ENCODE data around the gene TP53AIP1.

Gene TP53AIP1

DNA sequence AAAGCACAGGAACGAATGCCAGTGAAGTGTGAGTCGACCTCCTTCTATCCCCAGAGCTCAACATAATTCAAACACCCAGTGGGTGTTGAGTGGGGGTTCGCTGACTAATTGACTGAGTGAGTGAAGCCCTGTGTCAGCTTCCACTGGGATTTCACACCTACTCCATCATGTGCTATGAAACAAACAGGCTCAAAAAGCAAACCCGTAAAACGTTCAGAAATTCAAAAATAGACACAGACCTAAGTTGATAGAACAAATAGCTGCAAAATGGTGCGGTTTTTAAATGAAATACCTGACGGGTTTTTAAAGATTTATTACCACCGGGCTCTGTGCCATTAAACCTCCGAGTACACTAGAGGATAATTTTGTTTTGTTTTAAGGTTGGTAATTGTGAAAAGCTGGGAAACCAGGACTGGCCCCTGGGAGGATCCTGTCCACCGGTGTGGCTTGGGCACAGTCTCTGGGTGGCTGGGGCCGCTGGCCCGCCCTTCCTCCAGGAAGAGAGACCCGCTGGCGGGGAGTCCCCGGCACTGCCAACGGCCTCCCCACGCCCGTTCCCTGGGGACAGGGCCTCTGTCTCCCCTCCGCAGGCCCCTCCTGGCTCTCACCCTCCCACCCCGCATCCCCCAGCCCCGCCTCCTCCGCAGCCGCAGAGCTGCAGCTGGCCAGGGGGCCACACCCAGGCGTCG, 37.9 kb downstream of the TP53AIP1 start:
- peak; percentile 77 for DNase-seq

DNA sequence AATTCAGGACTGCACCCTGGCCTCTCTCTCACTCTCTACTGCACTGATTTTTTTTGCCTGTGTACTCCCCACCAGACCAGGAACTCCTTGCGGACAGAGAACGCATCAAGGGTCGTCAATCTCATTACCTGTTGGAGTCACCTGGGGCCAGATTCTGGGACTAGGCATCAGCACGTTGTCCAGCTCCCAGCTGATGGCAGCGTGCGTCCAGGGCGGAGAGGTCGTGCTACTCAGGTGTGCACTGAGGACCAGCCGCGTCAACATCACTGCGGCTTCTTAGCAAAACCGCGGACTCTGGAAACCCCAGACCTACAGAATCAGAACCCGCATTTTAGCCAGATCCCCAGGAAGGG, 38.4 kb downstream of the TP53AIP1 start:
- no peak for DNase-seq

DNA sequence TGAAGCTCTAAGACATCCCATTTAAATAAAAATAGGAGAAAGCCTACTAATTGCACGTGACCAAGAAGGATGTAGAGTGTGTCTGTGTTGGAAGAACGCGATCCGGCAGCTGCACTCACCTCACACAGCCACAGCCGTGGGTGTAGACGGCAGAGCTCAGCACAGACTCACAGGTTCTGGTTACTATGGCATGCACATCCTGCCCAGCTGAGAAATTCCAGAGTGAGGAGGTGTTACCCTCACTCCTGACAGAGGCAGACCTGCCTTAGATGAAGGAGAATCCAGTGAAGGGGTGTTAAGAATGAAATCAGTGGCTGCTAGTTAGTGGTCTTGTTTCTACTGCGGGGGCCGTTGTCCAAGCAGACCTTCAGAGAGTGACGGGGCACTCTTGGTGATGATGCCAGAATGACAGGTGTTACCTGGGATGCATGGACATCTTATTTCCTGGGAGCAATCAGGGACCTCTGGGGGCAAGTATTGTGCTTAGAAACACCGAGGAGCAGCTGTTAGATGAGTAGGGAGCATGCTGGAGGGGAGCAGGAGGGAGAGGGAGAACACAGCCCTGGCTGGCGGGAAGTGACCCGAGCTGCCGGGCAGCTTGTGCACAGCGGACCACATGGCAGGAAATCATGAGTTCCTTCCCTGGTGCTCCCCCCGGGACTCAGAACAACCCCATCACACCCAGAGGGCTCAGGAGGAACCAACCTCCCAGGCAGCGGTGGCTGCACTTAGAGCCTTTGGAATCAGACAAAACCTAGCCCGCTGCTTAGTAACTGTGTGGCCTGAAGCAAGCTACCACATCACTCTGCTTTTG, 39.2 kb downstream of the TP53AIP1 start:
- peak; percentile 71 for DNase-seq

DNA sequence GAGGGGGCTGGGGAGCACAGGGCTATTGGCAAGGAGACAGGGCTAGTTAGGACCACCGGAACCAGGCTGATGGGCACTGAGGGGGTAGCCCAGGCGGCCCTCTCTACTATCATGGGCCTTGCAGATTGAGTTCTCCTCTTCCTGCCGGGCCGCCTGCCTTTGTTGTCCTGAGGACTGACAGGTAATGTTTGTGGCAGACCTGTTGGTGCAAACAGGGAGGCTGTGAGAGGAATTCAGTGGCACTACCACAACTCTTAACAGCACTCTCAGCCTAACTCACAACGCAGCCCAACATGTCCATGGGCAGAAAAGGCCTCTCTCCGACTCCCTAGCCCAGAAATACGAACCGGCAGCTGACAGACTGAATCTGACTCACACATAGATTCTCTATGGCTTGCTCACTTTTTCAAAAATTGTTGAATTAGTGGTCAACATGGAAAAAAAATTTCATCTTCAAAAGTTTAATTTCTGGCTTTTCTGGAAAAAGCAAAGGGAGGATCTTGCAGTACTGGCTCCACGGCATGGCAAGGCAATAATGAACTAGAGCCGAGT, 40.1 kb downstream of the TP53AIP1 start:
- DNase-seq, result no peak

DNA sequence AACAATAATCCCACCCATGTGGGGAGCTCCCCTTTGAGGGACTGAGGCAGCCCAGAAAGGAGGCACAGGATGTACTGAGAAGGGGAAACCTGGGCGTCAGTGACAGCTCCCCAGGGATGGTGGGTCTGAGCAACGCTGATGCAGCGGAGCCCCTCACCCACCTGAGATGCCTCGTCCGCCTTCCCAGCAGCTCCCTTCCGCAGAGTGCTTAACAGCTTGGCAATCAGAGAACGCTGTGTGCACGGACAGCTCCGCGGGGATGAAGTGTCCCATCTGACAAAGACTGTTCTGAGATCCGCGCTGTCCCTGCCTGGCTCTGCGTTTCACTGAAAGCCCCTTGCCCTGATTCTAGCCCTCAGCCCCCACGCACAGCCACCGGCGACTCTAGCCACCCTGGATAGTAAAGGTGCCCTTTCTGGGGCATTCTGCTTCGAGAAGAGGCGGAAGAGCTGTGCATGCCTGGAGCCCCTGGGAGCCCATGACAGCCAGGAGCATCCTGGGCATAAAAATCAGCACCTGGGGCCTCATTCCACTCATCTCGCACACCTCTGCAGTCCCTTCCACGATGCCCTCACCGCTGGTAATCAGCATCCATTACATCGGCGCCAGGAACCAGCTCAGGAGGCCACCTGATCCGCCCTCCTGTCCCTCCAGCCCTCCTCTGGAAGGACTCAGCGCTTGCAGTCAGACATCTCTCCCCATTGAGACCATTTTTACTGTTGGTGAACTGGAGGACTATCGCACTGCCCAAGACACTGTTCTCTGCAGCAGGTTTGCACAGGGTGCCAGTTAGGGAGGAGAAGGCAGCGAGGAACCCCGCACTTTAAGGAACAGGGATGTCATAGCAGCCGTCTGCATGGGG, 40.8 kb downstream of the TP53AIP1 start:
- no peak for DNase-seq

DNA sequence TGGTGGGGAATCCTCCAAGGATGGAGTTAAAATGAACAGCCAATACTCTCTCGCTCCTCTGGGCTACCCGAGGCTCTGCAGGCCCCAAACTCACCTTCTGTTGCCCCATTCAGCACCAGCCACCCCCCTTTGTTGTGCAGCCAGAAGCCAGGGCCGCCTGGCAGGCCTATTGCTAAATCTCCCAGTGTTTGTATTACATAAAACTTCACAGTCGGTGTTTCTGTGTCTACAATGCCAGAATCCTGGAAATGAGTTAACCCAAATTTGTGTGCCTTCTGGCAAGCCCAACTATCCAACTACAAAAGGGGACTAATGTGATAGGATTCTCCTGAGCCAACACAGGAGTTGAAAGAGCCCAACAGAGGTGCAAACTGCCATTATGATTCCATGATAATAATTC, 42.2 kb downstream of the TP53AIP1 start:
- DNase-seq, result no peak

DNA sequence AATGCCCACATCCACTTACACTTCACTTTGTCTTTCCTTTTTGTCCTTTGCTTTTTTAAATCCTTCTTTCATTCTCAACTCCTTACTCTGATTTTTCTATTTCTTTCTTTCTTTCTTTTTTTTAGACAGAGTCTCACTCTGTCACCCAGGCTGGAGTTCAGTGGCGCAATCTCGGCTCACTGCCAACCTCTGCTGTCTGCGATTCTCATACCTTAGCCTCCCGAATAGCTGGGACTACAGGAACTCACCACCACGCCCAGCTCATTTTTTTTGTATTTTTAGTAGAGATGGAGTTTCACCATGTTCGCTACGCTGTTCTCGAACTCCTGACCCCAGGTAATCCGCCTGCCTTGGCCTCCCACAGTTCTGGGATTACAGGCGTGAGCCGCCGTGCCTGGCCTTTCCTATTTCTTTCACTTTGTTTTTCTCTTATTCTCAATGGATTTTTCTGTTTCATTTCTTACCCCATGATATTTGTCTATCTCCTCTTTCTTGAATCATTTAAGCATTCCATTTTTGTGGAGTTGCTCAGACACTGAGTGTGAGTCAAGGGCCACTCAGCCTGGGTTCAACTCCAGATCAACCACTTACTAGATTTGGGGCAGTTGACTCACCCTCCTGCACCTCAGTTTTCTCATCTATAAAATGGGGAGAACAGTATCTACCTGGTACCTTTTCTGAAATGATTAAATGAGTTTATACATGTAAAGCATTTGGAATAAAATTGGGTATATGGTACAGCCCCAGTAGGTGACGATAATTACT, 43.9 kb downstream of the TP53AIP1 start:
- no peak for DNase-seq

DNA sequence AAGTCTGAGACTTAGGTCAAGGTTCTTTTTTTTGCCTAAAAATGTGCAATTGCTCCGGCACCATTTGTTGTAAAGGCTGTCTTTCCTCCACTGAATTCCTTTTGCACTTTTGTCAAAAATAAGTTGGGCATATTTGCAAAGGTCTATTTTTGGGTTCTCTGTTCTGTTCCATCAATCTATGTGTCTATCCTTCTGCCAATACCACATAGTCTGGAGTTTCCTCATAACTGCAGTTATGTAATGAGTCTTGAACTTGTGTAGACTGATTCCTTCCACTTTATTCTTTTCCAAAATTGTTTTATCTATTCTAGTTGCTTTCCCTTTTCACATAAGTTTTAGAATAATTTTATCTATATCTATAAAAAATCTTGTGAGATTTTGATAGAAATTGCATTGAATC, 44.8 kb downstream of the TP53AIP1 start:
- DNase-seq, result no peak

DNA sequence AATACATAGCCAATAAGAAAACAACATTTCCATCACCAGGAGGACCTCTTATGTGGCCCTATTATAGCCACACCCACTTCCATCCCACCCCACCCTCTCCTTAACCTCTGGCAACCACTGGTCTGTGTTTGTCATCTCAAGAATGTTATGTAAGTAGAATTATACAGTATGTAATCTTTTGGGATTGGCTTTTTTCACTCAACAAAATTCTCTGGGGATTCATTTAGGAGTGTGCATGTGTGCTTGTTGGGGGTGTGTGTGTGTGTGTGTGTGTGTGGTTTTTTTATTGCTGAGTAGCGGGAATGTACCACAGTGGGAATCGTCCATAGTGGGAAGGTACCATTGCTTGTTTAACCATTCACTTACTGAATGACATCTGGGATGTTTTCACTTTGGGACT, 46.3 kb downstream of the TP53AIP1 start:
- DNase-seq, result no peak

DNA sequence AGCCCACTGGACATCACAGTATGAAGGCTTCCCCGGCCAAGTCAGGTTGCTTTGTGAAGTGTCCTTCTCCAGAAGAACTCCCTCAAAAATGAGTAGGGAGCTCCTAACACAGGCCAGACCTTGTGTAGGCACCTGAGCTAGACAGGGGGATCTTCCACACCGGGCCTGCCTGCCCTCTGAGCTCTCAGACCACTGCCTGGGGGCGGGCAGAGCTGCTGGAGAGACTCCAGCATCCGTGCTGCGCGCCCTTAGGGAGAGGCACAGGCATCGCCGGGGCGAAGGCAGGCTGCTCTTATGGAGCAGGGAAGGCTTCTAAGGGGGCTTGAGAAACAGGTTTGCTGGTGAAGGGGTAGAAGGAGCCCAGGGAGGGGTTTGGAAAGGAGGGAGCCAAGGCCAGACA, 47.1 kb downstream of the TP53AIP1 start:
- DNase-seq, result no peak

DNA sequence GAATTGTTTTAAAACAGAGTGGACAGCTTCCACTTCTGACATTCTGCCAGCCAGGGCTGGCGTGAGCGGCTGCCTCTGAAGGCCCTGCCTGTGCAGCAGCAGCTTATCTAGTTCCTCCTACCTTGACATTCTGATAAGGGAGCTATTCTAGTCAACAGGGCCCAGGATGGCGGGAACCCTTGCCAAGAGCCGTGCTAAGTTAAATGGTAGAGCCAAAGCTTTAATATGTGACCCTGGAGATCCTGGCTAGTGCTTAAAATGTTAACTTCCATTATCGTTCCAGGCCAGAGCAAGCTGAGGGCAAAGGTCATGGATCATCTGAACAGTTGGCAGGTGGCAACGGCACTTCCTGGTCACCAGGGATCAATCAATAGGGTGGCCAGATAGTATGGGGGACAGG, 48.0 kb downstream of the TP53AIP1 start:
- no peak for DNase-seq

DNA sequence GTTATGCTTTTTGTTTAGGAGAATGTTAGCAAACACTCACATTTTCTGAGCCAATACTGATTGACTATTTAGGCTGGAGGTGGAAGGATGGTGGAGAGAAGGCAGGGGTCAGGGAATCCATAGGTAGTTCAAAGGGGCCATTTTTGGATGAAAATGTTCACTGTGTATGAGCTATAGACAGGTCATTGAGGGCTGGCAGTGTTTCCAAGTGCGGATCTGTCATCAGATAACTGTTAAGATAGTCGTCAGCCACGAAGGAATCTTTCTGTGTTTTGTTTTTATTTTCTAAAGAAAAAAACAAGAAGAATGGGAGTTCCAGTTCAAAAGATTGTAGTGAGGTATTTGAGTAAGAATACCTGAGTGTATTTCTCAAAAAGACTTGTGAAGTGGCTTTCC, 48.4 kb downstream of the TP53AIP1 start:
- no peak for DNase-seq

DNA sequence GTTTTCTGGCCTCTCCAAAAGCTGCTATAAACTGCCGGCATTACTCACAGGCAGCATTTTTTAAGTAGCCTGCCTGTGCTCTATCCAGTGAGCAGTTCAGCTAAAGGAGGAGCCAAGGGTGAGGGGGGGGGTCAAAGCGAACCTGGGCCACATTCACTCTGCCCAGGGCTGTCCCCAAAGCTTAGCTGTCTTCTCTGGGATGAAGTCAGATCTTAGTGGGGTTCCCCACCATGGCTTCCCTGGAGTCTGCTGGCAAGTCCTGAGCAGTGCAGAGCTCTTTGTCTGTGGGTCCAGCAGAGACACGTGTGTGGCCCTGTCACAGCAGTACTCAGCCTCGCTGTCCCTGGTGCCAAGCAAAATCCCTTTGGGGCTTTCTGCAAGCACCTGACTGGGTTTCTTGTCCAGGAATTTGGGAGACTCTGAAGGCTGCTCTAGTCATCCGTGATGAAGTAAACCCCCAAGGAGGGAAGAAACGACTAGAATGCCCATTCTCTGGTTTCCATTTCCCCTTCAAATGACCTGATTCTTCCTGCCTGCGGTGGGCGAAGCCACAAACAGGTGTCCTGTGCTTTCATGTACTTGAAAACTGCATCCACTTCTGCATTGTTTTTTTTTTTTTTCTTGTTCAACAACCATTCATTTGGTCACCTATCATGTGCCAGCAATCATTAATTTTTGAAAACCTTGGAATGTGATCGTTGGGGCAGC, 48.9 kb downstream of the TP53AIP1 start:
- no peak for DNase-seq

DNA sequence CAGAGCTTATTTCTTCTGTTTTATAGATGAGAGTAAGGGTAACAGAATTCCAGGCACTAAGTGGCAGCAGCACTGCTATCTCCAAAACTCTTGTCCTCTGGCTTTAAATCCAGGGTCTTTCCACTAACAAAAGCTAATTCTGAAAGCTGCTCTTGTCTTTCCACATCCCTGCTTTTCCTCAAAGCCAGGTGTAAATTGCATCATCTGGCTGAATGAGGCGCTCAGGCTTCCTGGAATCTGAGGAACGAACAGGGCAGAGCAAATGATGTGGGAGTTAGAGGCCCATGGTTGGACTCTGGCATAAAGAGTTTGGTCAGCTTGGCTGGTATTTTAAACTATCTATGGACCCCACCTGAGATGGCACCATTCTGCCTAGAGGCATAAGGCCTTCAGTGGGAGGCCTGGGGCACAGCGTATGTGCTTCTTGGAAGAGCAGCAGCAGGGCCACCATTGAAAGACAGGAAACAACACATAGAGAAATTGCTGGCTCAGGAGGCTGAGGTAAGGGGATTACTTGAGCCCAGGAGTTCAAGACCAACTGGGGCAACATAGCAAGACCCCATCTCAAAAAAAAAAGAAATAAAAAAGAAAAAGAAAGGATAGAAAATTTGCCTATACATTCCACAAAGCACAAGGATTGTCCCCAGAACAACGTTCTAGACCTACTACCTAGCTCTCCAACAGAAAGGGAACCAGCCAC, 49.7 kb downstream of the TP53AIP1 start:
- no peak for DNase-seq

DNA sequence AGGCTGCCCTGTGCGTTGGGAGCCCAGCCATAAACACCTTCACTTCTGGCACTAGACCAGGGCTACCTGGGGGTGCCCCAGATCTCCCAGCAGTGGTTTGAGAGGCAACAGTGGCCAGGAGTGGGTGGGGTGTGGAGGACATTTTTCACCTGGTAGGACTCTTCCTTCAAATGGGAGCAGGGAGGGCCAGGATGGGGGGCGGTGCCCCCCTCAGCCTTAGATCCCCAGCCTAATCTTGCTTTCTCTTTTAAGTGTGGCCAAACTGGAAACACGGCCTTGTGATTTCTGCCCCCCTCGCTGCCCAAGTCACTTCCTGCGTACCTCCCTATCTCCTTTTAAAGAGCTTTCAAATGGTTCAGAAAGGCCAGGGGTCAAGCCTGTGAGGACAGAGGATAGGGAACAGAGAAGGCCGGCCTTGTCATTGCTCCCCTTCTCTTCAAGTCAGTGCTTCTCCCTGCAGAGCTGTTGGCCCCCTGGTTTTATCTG, 50.7 kb downstream of the TP53AIP1 start:
- DNase-seq, result no peak

DNA sequence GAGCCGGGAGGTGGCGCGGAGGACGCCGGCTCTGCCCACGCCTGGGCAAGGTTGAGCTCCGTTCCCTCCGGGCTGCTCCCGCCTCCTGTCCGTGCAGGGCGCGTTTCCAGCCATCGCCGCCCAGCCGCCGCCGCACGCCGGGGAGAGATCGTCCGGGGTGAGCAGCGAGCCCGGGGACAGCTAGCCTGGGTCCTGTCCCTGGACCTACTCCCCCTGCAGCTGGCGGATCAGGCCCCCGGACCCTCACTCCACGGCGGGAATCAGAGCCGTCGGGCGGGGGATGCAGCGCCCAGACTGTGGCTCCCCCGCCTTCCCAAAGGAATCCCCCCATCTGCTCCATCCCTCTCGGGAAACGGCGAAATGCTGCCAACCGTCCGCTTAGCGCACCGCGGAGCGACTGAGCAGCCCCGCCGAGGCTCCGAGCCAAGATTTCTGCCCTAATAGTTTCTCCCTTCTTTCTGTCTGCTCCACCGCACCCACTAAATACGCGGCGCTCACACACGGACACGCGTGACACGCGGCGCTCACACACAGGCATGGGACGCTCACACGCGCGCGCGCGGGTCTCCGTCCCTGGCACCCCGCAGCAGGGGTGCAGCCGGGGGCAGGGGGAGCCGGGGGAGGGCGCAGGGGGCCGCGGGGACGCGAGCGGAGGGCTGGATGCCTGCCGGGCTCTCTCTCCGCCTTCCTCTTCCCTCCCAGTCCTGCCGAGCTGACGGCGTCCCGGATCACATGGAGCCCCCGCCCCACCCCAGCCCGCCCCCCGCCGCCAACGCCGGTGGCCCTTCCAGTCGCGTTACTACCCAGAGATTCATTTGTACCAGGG, 51.9 kb downstream of the TP53AIP1 start, which contains the start of gene KCNJ5:
KCNJ5 (plus strand) TSS at position 814 of the 826 bp plus-strand sequence. CDS start 19,918 bp downstream, outside the sequence.
- DNase-seq, result peak; percentile 21

DNA sequence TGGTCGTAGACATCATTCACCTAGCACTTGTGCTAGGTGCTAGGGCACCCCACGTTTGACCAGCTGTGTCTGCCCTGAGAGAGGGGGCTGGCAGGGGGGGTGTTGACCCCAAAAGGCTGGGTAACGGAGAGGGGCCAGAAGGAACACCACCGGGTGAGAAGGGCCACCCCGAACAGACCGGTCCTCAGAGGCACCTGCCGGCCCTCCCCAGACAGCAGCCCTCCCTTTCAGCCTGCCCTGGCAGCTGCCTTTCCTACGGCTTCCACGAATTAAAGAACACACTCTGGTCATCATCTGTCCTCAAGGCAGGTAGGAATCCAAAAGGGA, 52.5 kb downstream of the TP53AIP1 start:
- no peak for DNase-seq

DNA sequence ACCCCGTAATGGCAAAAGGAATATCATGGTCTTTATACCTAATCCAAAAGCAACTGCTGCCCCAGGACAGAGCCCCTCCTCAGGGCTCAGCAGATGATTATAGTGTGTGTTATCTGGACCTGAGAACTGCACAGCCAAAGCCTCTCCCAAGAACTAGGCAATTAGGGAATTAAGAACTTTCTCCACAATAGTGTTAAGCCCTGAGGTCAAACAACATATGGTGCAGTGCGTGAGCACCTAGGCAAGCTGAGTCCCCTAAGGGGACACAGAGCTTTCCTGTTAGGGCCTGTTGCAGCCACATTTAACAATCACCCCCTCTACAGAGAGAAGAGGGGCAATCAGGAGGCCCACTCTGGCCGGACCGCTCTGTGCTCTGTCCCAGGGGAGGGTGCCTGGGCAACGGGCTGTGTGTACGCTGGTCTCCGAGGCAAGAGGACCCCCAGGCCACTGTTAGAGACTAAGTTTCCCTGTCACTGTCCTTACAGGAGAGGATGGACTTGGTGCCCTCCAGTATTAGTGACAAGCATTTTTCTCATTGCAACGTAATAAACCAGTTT, 52.9 kb downstream of the TP53AIP1 start:
- no peak for DNase-seq

DNA sequence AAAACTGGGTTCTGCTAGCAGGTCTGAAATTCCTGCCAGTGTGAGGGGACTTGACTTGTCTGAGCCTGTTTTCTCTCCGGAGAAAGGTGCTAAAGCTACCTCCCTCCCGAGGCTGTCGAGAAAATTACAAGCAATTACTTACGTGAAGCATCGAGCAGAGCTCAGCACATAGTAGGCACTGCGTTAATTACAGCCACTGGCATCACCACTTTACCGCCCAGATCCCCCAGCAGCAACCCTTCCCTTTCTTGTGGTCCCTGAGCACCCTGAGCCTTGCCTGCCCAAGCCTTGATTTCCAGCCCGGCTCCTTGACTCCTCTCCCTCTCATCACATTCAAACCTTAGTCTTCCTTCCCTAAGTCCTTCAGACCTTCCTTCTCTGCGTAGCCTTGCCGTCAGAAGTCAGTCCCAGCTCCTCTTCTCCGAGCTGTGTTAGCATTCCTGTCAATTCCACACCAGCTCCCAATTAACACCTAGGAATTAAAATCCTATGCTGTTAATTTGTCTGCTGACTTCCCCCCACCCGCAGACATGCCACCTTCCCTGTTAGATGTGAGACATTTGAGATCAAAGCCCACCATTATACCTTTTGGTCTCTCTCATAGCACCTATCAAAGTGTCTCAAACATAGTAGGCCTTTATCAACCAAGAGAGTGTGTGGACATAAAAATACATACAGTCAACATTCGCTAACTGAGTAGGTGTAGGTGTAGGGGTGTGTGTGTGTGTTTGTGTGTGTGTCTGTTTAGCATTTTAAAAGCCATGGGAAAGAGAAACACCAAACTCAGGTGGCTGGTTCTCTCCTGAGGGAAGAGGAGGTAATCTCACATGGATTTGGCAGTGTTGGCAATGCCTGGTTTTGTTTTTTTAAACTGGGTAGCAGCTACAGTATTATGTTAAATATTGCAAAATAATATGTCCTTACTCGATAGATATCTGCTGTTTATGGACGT, 54.4 kb downstream of the TP53AIP1 start:
- no peak for DNase-seq
